Testis (tissue), 3 donors: Measurements from ENCODE around the gene LGALS7. TPM values are rescaled to one million over a fixed set of nuclear protein-coding genes. Genes with fewer than 3 reads are reported as not detected.
A peak's percentile ranks its signal among the peaks of the same experiment; 100 is the strongest.

Source experiments
- DNase-seq: peaks from one replicate; pipeline ENCODE4 v3.0.0-alpha.2; 2019
- H3K27ac ChIP-seq, 2 donors: fragments of 200-600 bp; sonication (generic); one replicate each; pipeline ENCODE4 v1.5.1; 2019
- H3K27me3 ChIP-seq: fragments of 200-600 bp; sonication (generic); one replicate; pipeline ENCODE4 v1.5.1; 2019
- H3K36me3 ChIP-seq: fragments of 200-600 bp; sonication (generic); one replicate; pipeline ENCODE4 v1.5.1; 2017; ENCODE audit warnings: low read depth; ENCODE audit errors: missing control alignments
- H3K4me1 ChIP-seq: fragments of 200-600 bp; sonication (generic); one replicate; pipeline ENCODE4 v1.5.1; 2019
- H3K4me3 ChIP-seq, 2 donors: fragments of 200-600 bp; sonication (generic); one replicate each; pipeline ENCODE4 v1.5.1; 2017 to 2019
- H3K9me3 ChIP-seq: fragments of 200-600 bp; sonication (generic); one replicate; pipeline ENCODE4 v1.5.1; 2017
- POLR2A ChIP-seq: fragments of 450-650 bp; IDR thresholded peaks from one replicate; pipeline ENCODE4 v1.6.1; 2017; ENCODE audit warnings: antibody characterized with exemption, mild to moderate bottlenecking, moderate library complexity
- WGBS, 2 donors: methylation state at CpG; one replicate each; pipeline ENCODE4 v1.1.5; 2018; 5-methylcytosine and 5-hydroxymethylcytosine counted together
- intact Hi-C: fragments of 100-400 bp; cut with DNase I; formaldehyde crosslinking; loops from one replicate; pipeline ENCODE4 v1.15.1; 2023; ENCODE audit warnings: low total_unique reads
- polyA plus RNA-seq: library from polyadenylated mRNA; stranded (reverse); fragments of 350-450 nt; fragmentation: Illumina TruSeq; extraction: RNeasy Lipid Tissue Mini Kit (QIAGEN cat#74804); gene quantifications from one replicate; pipeline ENCODE4 v1.2.3, GENCODE V29; 2014; ENCODE audit warnings: low read depth, low replicate concordance; ENCODE audit not compliant: insufficient read depth
- small RNA-seq, 2 donors: library from RNA; depleted of rRNA; stranded (forward); fragments of <200 nt; gene quantifications; one replicate each; pipeline ENCODE3, GENCODE V24; 2016
- total RNA-seq, 2 donors: library from RNA; depleted of rRNA; stranded (reverse); fragments of >200 nt; gene quantifications; one replicate each; pipeline ENCODE4 v1.2.3, GENCODE V29; 2016
- TF ChIP-seq, protein P1 (sequence below), 3 experiments: fragments of 450-650 bp in 2 of 3; fragments of 200-600 bp in 1 of 3; sonication (generic) in 1 of 3; IDR thresholded peaks; one replicate each; pipeline ENCODE4 v1.5.1; 2016 to 2019; ENCODE audit warnings: antibody characterized with exemption in 3 of 3, mild to moderate bottlenecking in 2 of 3, moderate library complexity in 1 of 3

Gene LGALS7
- total and polyA plus RNA-seq, 3 donors from 2014 or later, result 4.4 TPM; not detected in 2

DNA sequence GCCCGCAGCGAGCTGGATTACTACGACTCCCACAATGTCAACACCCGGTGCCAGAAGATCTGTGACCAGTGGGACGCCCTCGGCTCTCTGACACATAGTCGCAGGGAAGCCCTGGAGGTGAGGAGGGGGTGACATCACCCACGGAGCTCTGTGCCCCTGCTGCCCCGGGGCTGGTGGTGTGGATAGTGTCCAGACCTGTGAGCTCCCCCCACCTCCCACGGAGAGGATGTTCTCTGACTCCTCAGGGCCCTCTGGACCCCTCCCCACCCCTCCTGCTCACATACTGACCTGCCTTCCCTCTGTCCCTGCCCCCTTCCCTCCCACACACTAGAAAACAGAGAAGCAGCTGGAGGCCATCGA, 49.7 kb downstream of the LGALS7 start:
- Histone ChIP-seq H3K4me3 (no peak overlapping the region), H3K36me3 (no peaks in the 10 kb centered on the region), H3K4me1 (peaks cover 43% of the 10 kb centered on the region), H3K9me3 (no peaks in the 10 kb centered on the region), H3K27me3 (no peaks in the 10 kb centered on the region), H3K27ac (peak overlapping the region; percentile 15 to 16)
- intact Hi-C loops, result loop anchor here (10.0 kb wide), 1 partner anchor 69 kb away; no protein-coding TSS in a partner anchor
- TF ChIP-seq, protein P1, sequence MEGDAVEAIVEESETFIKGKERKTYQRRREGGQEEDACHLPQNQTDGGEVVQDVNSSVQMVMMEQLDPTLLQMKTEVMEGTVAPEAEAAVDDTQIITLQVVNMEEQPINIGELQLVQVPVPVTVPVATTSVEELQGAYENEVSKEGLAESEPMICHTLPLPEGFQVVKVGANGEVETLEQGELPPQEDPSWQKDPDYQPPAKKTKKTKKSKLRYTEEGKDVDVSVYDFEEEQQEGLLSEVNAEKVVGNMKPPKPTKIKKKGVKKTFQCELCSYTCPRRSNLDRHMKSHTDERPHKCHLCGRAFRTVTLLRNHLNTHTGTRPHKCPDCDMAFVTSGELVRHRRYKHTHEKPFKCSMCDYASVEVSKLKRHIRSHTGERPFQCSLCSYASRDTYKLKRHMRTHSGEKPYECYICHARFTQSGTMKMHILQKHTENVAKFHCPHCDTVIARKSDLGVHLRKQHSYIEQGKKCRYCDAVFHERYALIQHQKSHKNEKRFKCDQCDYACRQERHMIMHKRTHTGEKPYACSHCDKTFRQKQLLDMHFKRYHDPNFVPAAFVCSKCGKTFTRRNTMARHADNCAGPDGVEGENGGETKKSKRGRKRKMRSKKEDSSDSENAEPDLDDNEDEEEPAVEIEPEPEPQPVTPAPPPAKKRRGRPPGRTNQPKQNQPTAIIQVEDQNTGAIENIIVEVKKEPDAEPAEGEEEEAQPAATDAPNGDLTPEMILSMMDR (IDR thresholded peaks at IDR 0.05), result no peak
- no peak for TF ChIP-seq POLR2A
- no peak for DNase-seq
- WGBS, 2 donors, result 46 to 73% methylated on average over 2 to 11 of the region's 11 CpGs

DNA sequence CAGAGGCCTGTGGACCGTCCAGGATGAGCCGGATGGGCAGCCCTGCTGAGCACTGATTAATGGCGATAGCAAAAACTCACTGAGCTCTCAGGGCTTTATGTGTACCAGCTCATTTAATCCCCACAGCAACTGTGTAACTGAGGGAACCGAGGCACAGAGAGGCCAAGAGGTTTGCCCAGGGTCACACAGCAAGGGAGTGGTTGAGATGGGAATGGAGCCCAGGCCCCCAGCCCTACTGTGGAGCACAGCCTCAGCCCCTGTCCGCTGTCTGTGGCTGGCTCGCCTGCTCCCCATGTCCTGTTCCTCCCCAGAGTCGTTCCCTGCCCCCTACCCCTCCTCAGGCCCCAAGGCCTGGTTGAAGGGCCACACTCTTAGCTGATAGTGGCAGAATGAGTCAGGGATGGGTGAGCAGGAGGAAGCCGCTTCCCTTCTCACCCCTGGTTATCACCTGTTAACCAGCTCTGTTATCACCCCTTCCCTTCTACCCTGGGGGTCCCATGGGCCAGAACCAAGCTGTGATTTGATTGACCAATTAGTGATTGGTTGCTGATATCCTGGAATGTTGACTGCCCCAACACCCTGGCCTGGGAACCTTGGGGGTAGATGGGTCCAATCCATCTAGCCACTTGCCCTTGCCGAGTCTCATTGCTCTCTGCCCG, 50.2 kb downstream of the LGALS7 start:
- no peaks in the 10 kb centered on the region for H3K36me3 ChIP-seq
- no peaks in the 10 kb centered on the region for H3K9me3 ChIP-seq
- no peak overlapping the region for H3K4me3 ChIP-seq
- H3K4me1 ChIP-seq, result peaks cover 41% of the 10 kb centered on the region
- H3K27me3 ChIP-seq, result no peaks in the 10 kb centered on the region
- TF ChIP-seq, protein P1 (IDR thresholded peaks at IDR 0.05), result no peak
- TF ChIP-seq POLR2A, result no peak
- intact Hi-C loops, result loop anchor here (10.0 kb wide), 1 partner anchor 68 kb away; no protein-coding TSS in a partner anchor
- peak overlapping the region; percentile 16 to 72 for H3K27ac ChIP-seq
- no peak for DNase-seq
- WGBS, 2 donors, result 74 to 78% methylated on average over 8 to 10 of the region's 10 CpGs

DNA sequence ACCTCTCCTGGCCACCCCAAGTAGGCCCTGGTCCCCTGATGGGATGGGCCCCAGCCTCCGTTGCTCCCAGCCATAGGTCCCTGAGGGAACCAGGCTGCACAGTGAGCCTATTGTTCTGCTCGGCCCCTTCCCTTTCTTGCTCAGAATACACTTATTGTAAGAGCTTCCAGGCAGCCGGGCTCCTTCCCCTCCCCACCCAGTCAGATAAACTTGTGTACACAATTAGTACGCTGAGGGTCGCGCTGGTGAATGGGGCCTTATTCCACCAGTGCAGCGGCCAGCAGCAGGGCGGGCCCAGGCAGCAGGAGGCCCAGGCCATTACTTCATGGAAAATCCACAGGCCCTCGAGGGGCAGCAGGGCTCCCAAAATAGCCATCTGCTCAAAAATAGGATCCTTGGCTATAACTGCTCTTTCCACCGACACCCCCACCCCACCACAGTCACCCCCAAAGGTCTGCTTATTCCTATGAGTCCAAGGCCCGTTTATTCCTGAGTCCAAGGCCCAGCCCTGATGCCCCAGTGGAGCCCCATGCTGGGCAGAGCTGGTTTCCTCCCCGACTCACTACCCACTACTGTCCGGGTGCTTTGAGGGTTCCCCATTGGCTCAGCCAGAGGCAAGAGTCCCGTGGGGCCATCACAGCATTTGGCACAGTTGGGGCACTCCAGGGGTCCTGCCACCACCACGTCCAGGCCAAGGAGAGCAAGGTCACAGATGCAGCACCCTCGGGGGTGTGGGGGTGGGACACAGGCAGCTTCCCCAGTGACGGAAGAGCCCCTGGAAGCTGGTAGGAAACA, 51.1 kb downstream of the LGALS7 start:
- H3K36me3 ChIP-seq, result no peaks in the 10 kb centered on the region
- no peak for TF ChIP-seq POLR2A
- TF ChIP-seq, protein P1 (IDR thresholded peaks at IDR 0.05), result no peak
- intact Hi-C loops, result loop anchor here (10.0 kb wide), 1 partner anchor 67 kb away; no protein-coding TSS in a partner anchor
- H3K27ac ChIP-seq, result peak overlapping the region; percentile 16 to 72
- H3K9me3 ChIP-seq, result no peaks in the 10 kb centered on the region
- WGBS, 2 donors, result 52 to 53% methylated on average over 10 to 17 of the region's 17 CpGs
- peaks cover 41% of the 10 kb centered on the region for H3K4me1 ChIP-seq
- H3K27me3 ChIP-seq, result no peaks in the 10 kb centered on the region
- peak; percentile 86 for DNase-seq
- H3K4me3 ChIP-seq, result no peak overlapping the region

DNA sequence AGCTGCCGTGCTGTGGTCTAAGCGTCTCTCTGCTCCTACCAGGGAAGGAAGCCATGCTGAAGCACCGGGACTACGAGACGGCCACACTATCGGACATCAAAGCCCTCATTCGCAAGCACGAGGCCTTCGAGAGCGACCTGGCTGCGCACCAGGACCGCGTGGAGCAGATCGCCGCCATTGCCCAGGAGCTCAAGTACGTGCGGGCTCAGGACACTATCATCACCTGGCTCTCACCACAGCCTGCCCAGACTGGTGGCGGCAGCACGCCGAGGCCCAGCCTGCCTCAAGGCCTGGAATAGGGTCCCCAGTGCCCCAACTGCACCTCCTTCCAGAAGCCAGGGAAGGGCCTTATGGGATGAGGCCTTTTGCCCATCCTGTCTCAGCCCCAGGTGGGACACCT, 51.8 kb downstream of the LGALS7 start:
- Histone ChIP-seq H3K4me3 (no peak overlapping the region), H3K4me1 (peaks cover 41% of the 10 kb centered on the region), H3K36me3 (no peaks in the 10 kb centered on the region), H3K27ac (peak overlapping the region; percentile 16 to 72), H3K9me3 (no peaks in the 10 kb centered on the region), H3K27me3 (no peaks in the 10 kb centered on the region)
- no peak for DNase-seq
- 78 to 86% methylated on average over 10 to 19 of the region's 20 CpGs for WGBS, 2 donors
- TF ChIP-seq POLR2A, result no peak
- TF ChIP-seq, protein P1 (IDR thresholded peaks at IDR 0.05), result no peak
- intact Hi-C loops, result loop anchor here (10.0 kb wide), 1 partner anchor 67 kb away; no protein-coding TSS in a partner anchor

Small RNAs within 50 kb of the gene (small RNA-seq; reads per million reads assigned to genes)
- 0 to 0.09 reads per million in 2 donors for gene RNU6-140P

Other genes with a start within 250 kb of the LGALS7 start
- gene MAP4K1, start 155.6 kb downstream of the LGALS7 start, total RNA-seq, result 1 to 10 TPM; 2.8 to 9.9 TPM
- gene MAP4K1, start 155.6 kb downstream of the LGALS7 start, polyA plus RNA-seq, result 8.3 TPM
- gene EIF3K, start 154.3 kb downstream of the LGALS7 start, total RNA-seq, result 100 to 1,000 TPM; 195 to 235 TPM
- 201 TPM for gene EIF3K, start 154.3 kb downstream of the LGALS7 start, polyA plus RNA-seq
- 100 to 1,000 TPM; 112 to 135 TPM for gene ACTN4, start 125.9 kb downstream of the LGALS7 start, total RNA-seq
- 158 TPM for gene ACTN4, start 125.9 kb downstream of the LGALS7 start, polyA plus RNA-seq
- 1 to 10 TPM; 4.6 to 5.5 TPM for gene CAPN12, start 29.0 kb downstream of the LGALS7 start, total RNA-seq
- gene CAPN12, start 29.0 kb downstream of the LGALS7 start, polyA plus RNA-seq, result 3.6 TPM
- 1 to 10 TPM; 2.3 to 8.1 TPM for gene LGALS7B, start 15.7 kb upstream of the LGALS7 start, total RNA-seq
- gene LGALS7B, start 15.7 kb upstream of the LGALS7 start, polyA plus RNA-seq, result not detected
- 1 to 10 TPM; 1.6 to 1.9 TPM for gene LGALS4, start 39.4 kb upstream of the LGALS7 start, total RNA-seq
- gene LGALS4, start 39.4 kb upstream of the LGALS7 start, polyA plus RNA-seq, result 1.6 TPM
- gene ECH1, start 58.3 kb upstream of the LGALS7 start, total RNA-seq, result 100 to 1,000 TPM; 176 to 193 TPM
- gene ECH1, start 58.3 kb upstream of the LGALS7 start, polyA plus RNA-seq, result 217 TPM
- gene HNRNPL, start 76.5 kb upstream of the LGALS7 start, total RNA-seq, result 100 to 1,000 TPM; 216 to 249 TPM
- 307 TPM for gene HNRNPL, start 76.5 kb upstream of the LGALS7 start, polyA plus RNA-seq
- 1 to 10 TPM; 3.0 to 5.2 TPM for gene RINL, start 104.8 kb upstream of the LGALS7 start, total RNA-seq
- gene RINL, start 104.8 kb upstream of the LGALS7 start, polyA plus RNA-seq, result 2.6 TPM
- 100 to 1,000 TPM in 1 of 2 donors, 10 to 100 TPM in 1; 95.3 to 107 TPM for gene SIRT2, start 126.1 kb upstream of the LGALS7 start, total RNA-seq
- 89.1 TPM for gene SIRT2, start 126.1 kb upstream of the LGALS7 start, polyA plus RNA-seq
- 100 to 1,000 TPM in 1 of 2 donors, 10 to 100 TPM in 1; 70.1 to 100 TPM for gene NFKBIB, start 126.5 kb upstream of the LGALS7 start, total RNA-seq
- gene NFKBIB, start 126.5 kb upstream of the LGALS7 start, polyA plus RNA-seq, result 88.0 TPM
- 1 to 10 TPM; 6.4 to 7.3 TPM for gene CCER2, start 138.7 kb upstream of the LGALS7 start, total RNA-seq
- 3.8 TPM for gene CCER2, start 138.7 kb upstream of the LGALS7 start, polyA plus RNA-seq
- gene SARS2, start 157.2 kb upstream of the LGALS7 start, total RNA-seq, result 10 to 100 TPM; 55.3 to 68.0 TPM
- gene SARS2, start 157.2 kb upstream of the LGALS7 start, polyA plus RNA-seq, result 33.5 TPM
- gene MRPS12, start 157.4 kb upstream of the LGALS7 start, total RNA-seq, result 10 to 100 TPM; 48.3 to 49.6 TPM
- 31.1 TPM for gene MRPS12, start 157.4 kb upstream of the LGALS7 start, polyA plus RNA-seq
- 10 to 100 TPM; 11.8 to 14.2 TPM for gene FBXO17, start 202.2 kb upstream of the LGALS7 start, total RNA-seq
- gene FBXO17, start 202.2 kb upstream of the LGALS7 start, polyA plus RNA-seq, result 10.3 TPM